Iris pigment epithelial cell (primary cell): ENCODE measurements around the gene CDCP2.

Source experiments
- DNase-seq: peaks from one replicate; pipeline ENCODE4 v3.0.0-alpha.2; 2011; ENCODE audit warnings: low read depth

The CDCP2 gene

GRCh38 chr1:54136963-54137533 lies 15.8 kb downstream of the CDCP2 start:
- no peak for DNase-seq

- DNase-seq, result no peak
These were observed 16.4 kb downstream of the CDCP2 start for GRCh38 chr1:54136269-54136896.

GRCh38 chr1:54135436-54136120 lies 17.2 kb downstream of the CDCP2 start:
- no peak for DNase-seq

GRCh38 chr1:54134295-54134694 lies 18.5 kb downstream of the CDCP2 start:
- DNase-seq, result no peak

- DNase-seq, result peak; percentile 16
These were observed 20.3 kb downstream of the CDCP2 start for GRCh38 chr1:54132495-54132894.

GRCh38 chr1:54131419-54131818 lies 21.4 kb downstream of the CDCP2 start:
- no peak for DNase-seq

GRCh38 chr1:54129858-54130257 lies 22.9 kb downstream of the CDCP2 start:
- DNase-seq, result no peak

- no peak for DNase-seq
These were observed 25.1 kb downstream of the CDCP2 start for GRCh38 chr1:54127594-54128300.

GRCh38 chr1:54126271-54126815 lies 26.5 kb downstream of the CDCP2 start:
- peak; percentile 17 for DNase-seq

- DNase-seq, result no peak
These were observed 27.3 kb downstream of the CDCP2 start for GRCh38 chr1:54125386-54126070.

- DNase-seq, result no peak
These were observed 27.9 kb downstream of the CDCP2 start for GRCh38 chr1:54124906-54125305.

GRCh38 chr1:54124472-54124871 lies 28.3 kb downstream of the CDCP2 start:
- no peak for DNase-seq

- no peak for DNase-seq
These were observed 29.8 kb downstream of the CDCP2 start for GRCh38 chr1:54122992-54123391.

- DNase-seq, result no peak
These were observed 30.6 kb downstream of the CDCP2 start for GRCh38 chr1:54122135-54122751.

- DNase-seq, result peak; percentile 72
These were observed 31.2 kb downstream of the CDCP2 start for GRCh38 chr1:54121482-54122134.

- no peak for DNase-seq
These were observed 31.9 kb downstream of the CDCP2 start for GRCh38 chr1:54120698-54121481.

GRCh38 chr1:54120018-54120697 lies 32.6 kb downstream of the CDCP2 start:
- DNase-seq, result no peak

GRCh38 chr1:54118704-54119103 lies 34.1 kb downstream of the CDCP2 start:
- DNase-seq, result peak; percentile 85

- DNase-seq, result no peak
These were observed 34.8 kb downstream of the CDCP2 start for GRCh38 chr1:54117815-54118563.
